Bronchial epithelial cell (primary cell): Measurements from ENCODE around the gene ADH1A. TPM values are rescaled to one million over a fixed set of nuclear protein-coding genes. Genes with fewer than 3 reads are reported as not detected.

Experiments
- DNase-seq: peaks from one replicate; pipeline ENCODE4 v3.0.0-alpha.2; 2010; ENCODE audit warnings: low read depth
- FAIRE-seq: peaks from 2 replicates; lab custom pipeline; 2011; peaks lifted over from hg19 to GRCh38; lab: Jason Lieb, UNC
- H3K27me3 ChIP-seq: 2 replicates; pipeline ENCODE4 v1.5.1; 2011; ENCODE audit warnings: low read length; ENCODE audit not compliant: control insufficient read depth, insufficient read depth
- H3K36me3 ChIP-seq: 2 replicates; pipeline ENCODE4 v1.5.1; 2011; ENCODE audit warnings: low read length; ENCODE audit not compliant: control insufficient read depth, insufficient read depth
- H3K4me3 ChIP-seq: 2 replicates; pipeline ENCODE4 v1.5.1; 2011; ENCODE audit warnings: mild to moderate bottlenecking, low read depth, low read length, control low read depth
- CTCF ChIP-seq: IDR thresholded peaks from 2 replicates; pipeline ENCODE4 v1.5.1; 2011; ENCODE audit warnings: mild to moderate bottlenecking, moderate library complexity, low read length, control low read depth, inconsistent platforms; ENCODE audit not compliant: insufficient read depth, severe bottlenecking
- total RNA-seq: library from RNA; depleted of rRNA; stranded (reverse); fragments of >200 nt; gene quantifications from 2 replicates; pipeline ENCODE4 v1.2.1, GENCODE V29; 2014

Gene ADH1A
- total RNA-seq, 1 donor from 2014 or later: not detected

- no peak for FAIRE-seq
- H3K36me3 ChIP-seq: no peaks in the 10 kb centered on the region
- no peak for TF ChIP-seq CTCF
Measured at GRCh38 chr4:99276417-99276816, 14.4 kb downstream of the ADH1A start.

GRCh38 chr4:99275885-99276284, 14.9 kb downstream of the ADH1A start:
- FAIRE-seq: no peak
- H3K27me3 ChIP-seq: no peaks in the 10 kb centered on the region
- TF ChIP-seq CTCF: no peak

More at GRCh38 chr4:99276417-99276816, 14.4 kb downstream of the ADH1A start:
- H3K4me3 ChIP-seq: no peak overlapping the region
- H3K27me3 ChIP-seq: no peaks in the 10 kb centered on the region
- no peak for DNase-seq

GRCh38 chr4:99275050-99275449, 15.7 kb downstream of the ADH1A start:
- no peak for TF ChIP-seq CTCF
- no peak overlapping the region for H3K4me3 ChIP-seq
- H3K27me3 ChIP-seq: no peaks in the 10 kb centered on the region
- FAIRE-seq: no peak
- no peaks in the 10 kb centered on the region for H3K36me3 ChIP-seq
- no peak for DNase-seq

More at GRCh38 chr4:99275885-99276284, 14.9 kb downstream of the ADH1A start:
- Histone ChIP-seq H3K4me3 (no peak overlapping the region), H3K36me3 (no peaks in the 10 kb centered on the region)
- DNase-seq: no peak

- H3K4me3 ChIP-seq: no peak overlapping the region
- DNase-seq (no peak), FAIRE-seq (no peak)
- no peaks in the 10 kb centered on the region for H3K27me3 ChIP-seq
- no peak for TF ChIP-seq CTCF
- H3K36me3 ChIP-seq: no peaks in the 10 kb centered on the region
Measured at GRCh38 chr4:99273704-99274103, 17.1 kb downstream of the ADH1A start.

- no peak for DNase-seq
- FAIRE-seq: no peak
- Histone ChIP-seq H3K4me3 (no peak overlapping the region), H3K27me3 (no peaks in the 10 kb centered on the region), H3K36me3 (no peaks in the 10 kb centered on the region)
- TF ChIP-seq CTCF: no peak
Measured at GRCh38 chr4:99264927-99265326, 25.9 kb downstream of the ADH1A start.

- Histone ChIP-seq H3K4me3 (no peak overlapping the region), H3K36me3 (no peaks in the 10 kb centered on the region), H3K27me3 (no peaks in the 10 kb centered on the region)
- peak; percentile 89 for DNase-seq
- TF ChIP-seq CTCF: no peak
- FAIRE-seq: peak; percentile 79
Measured at GRCh38 chr4:99252746-99253145, 38.0 kb downstream of the ADH1A start.
